Activated T-helper 1 cell treated with anti-CD3 and anti-CD28 coated beads, Interleukin-12 subunit alpha, Interleukin-12 subunit beta, Interleukin-2, Interleukin-4 antibody, amounts not matched to agents 30 ng/mL and 10 ng/mL and 1 ng/mL, durations not matched to agents 14 hours and 24 hours and 36 hours (primary cell): Measurements from ENCODE around the gene LRWD1. TPM values are rescaled to one million over a fixed set of nuclear protein-coding genes. Genes with fewer than 3 reads are reported as not detected.

Source experiments
- total RNA-seq: library from RNA; stranded (reverse); gene quantifications from 2 replicates; pipeline ENCODE4 v1.2.3, GENCODE V29; 2022

LRWD1 gene
- total RNA-seq, 1 donor from 2014 or later = 36.3 TPM

Other genes with a start within 250 kb of the LRWD1 start
- gene SH2B2, start 178.1 kb upstream of the LRWD1 start, total RNA-seq = 2.1 and 2.6 TPM in 2 replicates
- not detected in 2 replicates for gene SPDYE6, start 108.5 kb upstream of the LRWD1 start, total RNA-seq
- 25.7 and 28.3 TPM in 2 replicates for gene PRKRIP1, start 68.6 kb upstream of the LRWD1 start, total RNA-seq
- gene ORAI2, start 31.4 kb upstream of the LRWD1 start, total RNA-seq = 55.2 and 59.9 TPM in 2 replicates
- gene ALKBH4, start 121 bp upstream of the LRWD1 start, total RNA-seq = 10.7 and 11.2 TPM in 2 replicates
- 49.7 and 55.3 TPM in 2 replicates for gene POLR2J, start 13.9 kb downstream of the LRWD1 start, total RNA-seq
- gene RASA4B, start 52.8 kb downstream of the LRWD1 start, total RNA-seq = 25.4 and 25.9 TPM in 2 replicates
- 13.4 and 15.7 TPM in 2 replicates for gene UPK3BL2, start 78.7 kb downstream of the LRWD1 start, total RNA-seq
- not detected in 2 replicates for gene SPDYE2, start 86.2 kb downstream of the LRWD1 start, total RNA-seq
- gene POLR2J3, start 107.6 kb downstream of the LRWD1 start, total RNA-seq = 49.6 and 53.9 TPM in 2 replicates
- gene RASA4, start 151.8 kb downstream of the LRWD1 start, total RNA-seq = 50.1 and 50.4 TPM in 2 replicates
- 16.3 and 16.9 TPM in 2 replicates for gene UPK3BL1, start 177.8 kb downstream of the LRWD1 start, total RNA-seq
- not detected in 2 replicates for gene SPDYE2B, start 185.3 kb downstream of the LRWD1 start, total RNA-seq
- 19.5 and 21.5 TPM in 2 replicates for gene POLR2J2, start 206.7 kb downstream of the LRWD1 start, total RNA-seq